Panc1 (cell line): ENCODE data around the gene ZNF208.

Source experiments
- POLR2AphosphoS5 ChIP-seq: IDR thresholded peaks from 2 replicates; pipeline ENCODE4 v1.6.1; 2012; ENCODE audit warnings: mild to moderate bottlenecking, low read depth, low read length, moderate library complexity
- SIN3A ChIP-seq: IDR thresholded peaks from 2 replicates; pipeline ENCODE4 v1.6.1; 2012; ENCODE audit warnings: low read depth, mild to moderate bottlenecking, low read length, moderate library complexity, borderline replicate concordance; ENCODE audit not compliant: insufficient read depth
- TCF7L2 ChIP-seq: IDR thresholded peaks from 2 replicates; pipeline ENCODE4 v1.6.1; 2011; ENCODE audit warnings: mild to moderate bottlenecking, low read depth, low read length, inconsistent platforms
- TF ChIP-seq, protein P1 (sequence below): fragments of 450-650 bp; IDR thresholded peaks from 2 replicates; pipeline ENCODE4 v1.5.1; 2017; ENCODE audit warnings: mild to moderate bottlenecking
- TF ChIP-seq, protein P2 (sequence below), 2 experiments: IDR thresholded peaks; 2 replicates each; pipeline ENCODE4 v1.6.1; 2011 to 2012; ENCODE audit warnings: low read depth in 2 of 2, control low read depth in 1 of 2, low read length in 1 of 2, mild to moderate bottlenecking in 1 of 2, moderate library complexity in 1 of 2; ENCODE audit not compliant: insufficient read depth in 1 of 2

DNA sequence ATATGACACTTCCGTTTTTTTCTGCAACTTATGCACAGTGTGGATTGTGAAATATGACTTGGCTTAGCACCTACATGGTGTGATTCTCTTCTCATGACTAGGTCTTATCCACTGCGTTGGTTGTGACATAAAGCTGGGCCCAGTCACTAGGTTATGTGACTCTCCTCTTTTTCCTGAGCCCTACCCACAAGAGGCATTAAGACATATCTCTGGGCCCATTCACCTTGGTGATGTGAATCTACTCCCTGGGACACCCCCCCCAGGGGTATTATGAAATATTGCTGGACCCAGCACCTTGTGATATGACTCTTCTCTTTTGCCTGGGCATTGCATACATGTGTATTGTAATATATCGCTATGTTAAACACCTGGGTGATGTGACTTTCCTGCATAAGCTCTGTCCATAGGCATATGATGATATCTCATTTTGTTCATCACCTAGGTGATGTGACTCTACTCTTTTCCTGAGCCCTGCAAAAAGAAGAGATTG, 89.0 kb downstream of the ZNF208 start:
- TF ChIP-seq SIN3A = no peak
- TF ChIP-seq, protein P1, sequence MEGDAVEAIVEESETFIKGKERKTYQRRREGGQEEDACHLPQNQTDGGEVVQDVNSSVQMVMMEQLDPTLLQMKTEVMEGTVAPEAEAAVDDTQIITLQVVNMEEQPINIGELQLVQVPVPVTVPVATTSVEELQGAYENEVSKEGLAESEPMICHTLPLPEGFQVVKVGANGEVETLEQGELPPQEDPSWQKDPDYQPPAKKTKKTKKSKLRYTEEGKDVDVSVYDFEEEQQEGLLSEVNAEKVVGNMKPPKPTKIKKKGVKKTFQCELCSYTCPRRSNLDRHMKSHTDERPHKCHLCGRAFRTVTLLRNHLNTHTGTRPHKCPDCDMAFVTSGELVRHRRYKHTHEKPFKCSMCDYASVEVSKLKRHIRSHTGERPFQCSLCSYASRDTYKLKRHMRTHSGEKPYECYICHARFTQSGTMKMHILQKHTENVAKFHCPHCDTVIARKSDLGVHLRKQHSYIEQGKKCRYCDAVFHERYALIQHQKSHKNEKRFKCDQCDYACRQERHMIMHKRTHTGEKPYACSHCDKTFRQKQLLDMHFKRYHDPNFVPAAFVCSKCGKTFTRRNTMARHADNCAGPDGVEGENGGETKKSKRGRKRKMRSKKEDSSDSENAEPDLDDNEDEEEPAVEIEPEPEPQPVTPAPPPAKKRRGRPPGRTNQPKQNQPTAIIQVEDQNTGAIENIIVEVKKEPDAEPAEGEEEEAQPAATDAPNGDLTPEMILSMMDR = no peak
- no peak for TF ChIP-seq POLR2AphosphoS5
- TF ChIP-seq, protein P2, sequence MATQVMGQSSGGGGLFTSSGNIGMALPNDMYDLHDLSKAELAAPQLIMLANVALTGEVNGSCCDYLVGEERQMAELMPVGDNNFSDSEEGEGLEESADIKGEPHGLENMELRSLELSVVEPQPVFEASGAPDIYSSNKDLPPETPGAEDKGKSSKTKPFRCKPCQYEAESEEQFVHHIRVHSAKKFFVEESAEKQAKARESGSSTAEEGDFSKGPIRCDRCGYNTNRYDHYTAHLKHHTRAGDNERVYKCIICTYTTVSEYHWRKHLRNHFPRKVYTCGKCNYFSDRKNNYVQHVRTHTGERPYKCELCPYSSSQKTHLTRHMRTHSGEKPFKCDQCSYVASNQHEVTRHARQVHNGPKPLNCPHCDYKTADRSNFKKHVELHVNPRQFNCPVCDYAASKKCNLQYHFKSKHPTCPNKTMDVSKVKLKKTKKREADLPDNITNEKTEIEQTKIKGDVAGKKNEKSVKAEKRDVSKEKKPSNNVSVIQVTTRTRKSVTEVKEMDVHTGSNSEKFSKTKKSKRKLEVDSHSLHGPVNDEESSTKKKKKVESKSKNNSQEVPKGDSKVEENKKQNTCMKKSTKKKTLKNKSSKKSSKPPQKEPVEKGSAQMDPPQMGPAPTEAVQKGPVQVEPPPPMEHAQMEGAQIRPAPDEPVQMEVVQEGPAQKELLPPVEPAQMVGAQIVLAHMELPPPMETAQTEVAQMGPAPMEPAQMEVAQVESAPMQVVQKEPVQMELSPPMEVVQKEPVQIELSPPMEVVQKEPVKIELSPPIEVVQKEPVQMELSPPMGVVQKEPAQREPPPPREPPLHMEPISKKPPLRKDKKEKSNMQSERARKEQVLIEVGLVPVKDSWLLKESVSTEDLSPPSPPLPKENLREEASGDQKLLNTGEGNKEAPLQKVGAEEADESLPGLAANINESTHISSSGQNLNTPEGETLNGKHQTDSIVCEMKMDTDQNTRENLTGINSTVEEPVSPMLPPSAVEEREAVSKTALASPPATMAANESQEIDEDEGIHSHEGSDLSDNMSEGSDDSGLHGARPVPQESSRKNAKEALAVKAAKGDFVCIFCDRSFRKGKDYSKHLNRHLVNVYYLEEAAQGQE (IDR thresholded peaks at IDR 0.05; ENCODE audit: insufficient read depth in 1 of 2, low read depth in 2 of 2, low read length in 1 of 2) = no peak
- no peak for TF ChIP-seq TCF7L2
